NCI-H2171 (cell line): ENCODE measurements around the gene BOK.

Source experiments
- DNase-seq: peaks from one replicate; lab custom pipeline; 2025; lab: John Stamatoyannopoulos, UW

BOK gene

GRCh38 chr2:241538838-241539615 lies 19.5 kb upstream of the BOK start:
- DNase-seq: no peak

GRCh38 chr2:241539616-241540374 lies 18.8 kb upstream of the BOK start:
- no peak for DNase-seq

- no peak for DNase-seq
Observed at GRCh38 chr2:241540401-241540770, 18.2 kb upstream of the BOK start.

DNA sequence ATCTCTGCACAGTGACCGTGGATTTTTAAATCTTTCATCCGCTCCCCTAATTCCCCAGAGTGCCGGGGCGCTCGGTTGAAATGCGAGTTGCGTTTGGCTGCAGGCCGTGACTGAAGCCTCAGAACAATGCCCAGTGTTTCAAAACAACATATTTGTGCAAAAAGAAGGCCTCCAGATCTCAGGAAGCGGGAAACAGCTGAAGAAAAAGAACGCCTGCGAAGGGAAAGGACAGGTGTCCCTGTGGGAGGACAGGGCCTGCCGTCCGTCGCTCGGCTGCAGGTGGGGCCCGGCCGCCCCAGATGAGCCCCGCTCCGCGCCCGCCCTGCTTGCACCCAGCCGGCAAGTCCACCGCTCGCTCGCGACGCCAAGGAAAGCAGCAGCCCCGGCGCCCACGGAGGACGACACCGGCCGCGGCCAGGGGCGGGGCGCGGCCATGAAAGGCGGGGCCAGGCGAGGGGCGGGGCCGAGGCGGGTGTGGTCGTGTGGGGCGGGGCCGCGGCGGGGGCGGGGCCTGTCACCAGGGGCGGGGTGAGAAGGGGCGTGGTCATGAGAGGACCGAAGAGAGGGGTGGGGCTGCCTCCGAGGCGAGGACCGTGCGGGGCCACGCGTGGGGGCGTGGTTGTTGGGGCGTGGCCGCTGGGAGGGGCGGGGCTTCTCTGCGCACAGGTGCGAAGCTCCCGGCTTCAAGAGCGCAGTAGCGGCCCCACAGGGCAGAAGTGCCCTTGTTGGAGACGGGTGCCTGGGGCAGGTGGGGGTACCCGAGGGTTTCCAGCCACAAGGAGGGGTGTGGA lies 17.6 kb upstream of the BOK start:
- DNase-seq: peak; percentile 25

- DNase-seq: no peak
Observed at GRCh38 chr2:241541564-241542277, 16.8 kb upstream of the BOK start.

- DNase-seq: no peak
Observed at GRCh38 chr2:241542278-241542605, 16.3 kb upstream of the BOK start.

DNA sequence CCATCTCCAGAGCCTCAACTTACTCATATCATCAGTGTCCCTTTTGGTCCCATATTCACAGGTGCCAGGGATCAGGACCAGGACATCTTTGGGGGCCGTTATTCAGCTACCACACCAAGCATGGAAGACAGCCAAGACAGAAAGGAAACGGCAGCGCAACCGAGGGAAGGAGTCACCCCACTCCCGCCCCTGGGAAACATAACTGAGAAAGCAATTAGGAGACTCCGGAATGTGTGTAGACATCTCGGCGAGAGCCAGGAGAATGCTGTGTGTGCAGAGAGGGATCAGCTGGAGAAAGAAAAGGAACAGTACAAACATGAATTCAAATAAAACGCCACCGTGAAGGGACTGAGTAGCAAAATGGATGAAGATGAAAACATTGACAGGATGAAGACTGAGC lies 13.4 kb upstream of the BOK start:
- no peak for DNase-seq

- DNase-seq: no peak
Observed at GRCh38 chr2:241545523-241546473, 12.7 kb upstream of the BOK start.

DNA sequence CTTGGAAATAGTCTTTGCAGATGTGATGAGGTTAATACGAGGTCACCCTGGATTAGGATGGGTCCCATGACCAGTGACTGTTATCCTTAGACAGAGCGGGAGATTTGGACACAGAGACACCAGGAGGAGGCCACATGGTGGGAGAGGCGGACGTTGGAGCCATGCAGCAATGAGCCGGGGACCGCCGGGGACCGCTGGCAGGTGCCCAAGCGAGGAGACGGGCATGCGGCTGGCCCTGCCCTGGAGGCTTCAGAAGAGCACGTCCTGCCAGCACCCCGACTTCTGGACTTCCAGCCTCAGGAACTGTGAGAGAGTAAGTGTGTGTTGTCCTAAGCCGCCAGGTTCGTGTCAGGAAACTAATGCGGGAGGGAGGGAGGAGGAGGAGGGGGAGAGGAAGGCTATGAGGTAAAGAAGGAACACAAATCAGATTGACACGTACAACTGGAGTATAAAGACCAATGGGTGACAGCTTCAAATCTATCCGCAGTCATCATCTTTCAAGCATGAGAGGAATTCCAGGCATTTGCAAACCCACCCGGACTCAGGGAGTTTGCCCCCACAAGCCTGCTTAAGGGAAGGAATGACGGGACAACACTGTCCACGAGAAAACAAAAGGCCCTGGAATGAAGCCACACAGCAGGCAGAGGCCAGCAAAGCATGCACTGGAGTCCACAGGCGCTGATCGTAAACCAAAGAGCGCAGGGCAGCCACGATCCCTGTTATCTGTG lies 11.6 kb upstream of the BOK start:
- DNase-seq: no peak

GRCh38 chr2:241547781-241548450 lies 10.6 kb upstream of the BOK start:
- no peak for DNase-seq

GRCh38 chr2:241548451-241548835 lies 10.1 kb upstream of the BOK start:
- no peak for DNase-seq

DNA sequence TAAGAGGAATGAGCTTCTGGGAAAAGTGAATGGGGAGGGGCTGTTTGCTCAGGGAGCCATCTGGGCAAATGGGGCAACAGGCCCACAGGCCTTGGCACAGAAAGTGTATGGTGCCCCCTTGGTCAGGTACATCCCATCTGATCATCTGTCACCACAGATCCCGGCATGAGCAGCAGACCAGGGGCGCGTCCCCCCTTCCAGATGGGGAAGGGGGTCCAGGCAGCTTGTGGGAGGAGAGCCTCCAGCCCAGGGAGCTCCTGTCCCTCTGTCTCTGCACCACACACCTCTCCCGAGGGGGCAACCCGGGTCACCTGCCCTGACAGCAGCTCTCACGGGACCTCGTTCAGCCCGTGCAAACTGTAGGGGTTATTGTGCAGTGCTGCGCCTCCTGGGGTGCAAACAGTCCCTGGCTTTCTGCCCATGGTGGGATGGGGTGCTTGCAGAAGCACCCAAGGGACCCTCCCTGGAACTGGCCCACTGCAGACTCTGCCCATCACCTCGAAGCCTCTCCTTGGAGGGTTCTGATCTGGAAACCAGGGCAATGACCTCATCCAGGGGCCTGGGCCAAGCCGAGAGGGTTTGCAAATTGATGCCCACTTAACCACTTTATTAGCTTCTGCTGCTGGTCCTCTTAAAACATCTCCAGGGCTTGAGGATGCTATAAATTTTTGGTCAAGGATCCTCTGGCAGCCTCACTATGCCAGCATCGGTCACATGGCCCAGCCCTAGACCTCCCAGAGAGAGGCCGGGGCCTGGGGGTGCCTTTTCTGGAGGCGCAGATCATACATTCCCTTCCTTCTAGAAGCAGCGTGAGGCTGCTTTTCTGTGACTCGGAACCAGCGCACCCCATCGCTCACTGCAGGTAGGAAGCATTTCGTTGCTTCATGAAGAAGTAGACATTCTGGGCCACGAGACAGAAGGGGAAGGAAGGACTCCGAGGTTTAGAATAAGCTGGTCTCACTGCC lies 7.6 kb upstream of the BOK start:
- no peak for DNase-seq

DNA sequence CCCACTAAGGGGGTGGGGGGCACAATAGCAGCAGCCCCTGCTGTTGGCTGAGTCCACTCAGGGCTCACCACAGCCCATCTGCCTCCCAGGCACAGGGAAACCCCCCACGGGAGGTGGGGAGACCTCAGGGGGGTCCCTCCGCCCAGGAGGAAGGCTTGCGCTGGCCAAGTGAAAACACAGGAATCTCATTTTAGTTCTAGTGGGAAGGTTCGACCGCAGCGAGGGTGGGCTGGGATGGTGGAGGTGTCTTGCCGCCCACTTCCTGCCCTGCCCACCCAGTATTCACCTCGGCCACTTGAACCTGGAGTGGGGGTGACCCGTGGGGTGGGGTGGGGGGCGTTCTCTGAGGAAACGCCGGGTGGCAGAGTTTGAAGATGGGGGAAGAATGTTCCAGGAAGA lies 6.9 kb upstream of the BOK start:
- no peak for DNase-seq

GRCh38 chr2:241551998-241552737 lies 6.4 kb upstream of the BOK start:
- no peak for DNase-seq

DNA sequence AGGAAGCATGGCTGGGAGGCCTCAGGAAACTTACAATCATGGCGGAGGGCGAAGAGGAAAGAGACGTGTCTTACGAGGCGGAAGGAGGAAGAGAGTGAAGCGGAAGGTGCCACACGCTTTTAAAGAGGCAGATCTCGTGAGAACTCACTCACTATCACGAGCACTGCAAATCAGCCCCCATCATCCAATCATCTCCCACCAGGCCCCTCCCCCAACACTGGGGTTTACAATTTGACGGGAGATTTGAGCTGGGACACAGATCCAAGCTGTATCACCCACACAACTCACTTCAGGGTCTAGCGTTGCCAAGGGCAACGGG lies 5.1 kb upstream of the BOK start:
- DNase-seq: no peak

DNA sequence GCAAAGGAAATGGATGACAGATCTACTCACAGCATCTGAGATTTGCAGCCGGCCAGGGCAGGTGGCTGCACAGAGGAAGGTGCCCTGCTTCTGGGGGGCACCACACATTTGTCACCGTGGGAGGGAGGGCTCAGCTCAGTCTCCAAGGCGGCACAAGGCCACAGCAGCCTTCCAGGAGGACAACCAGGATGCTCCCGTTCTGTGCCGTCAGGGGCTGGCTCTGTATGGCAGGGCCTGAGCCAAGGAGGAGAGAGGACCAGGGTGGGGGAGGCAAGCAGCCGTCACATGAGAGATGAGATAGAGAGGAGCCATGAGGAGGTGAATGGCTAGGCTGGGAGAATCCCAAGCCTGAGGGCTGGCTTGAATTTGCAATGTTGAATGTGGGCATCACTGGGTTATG lies 4.6 kb upstream of the BOK start:
- DNase-seq: no peak

DNA sequence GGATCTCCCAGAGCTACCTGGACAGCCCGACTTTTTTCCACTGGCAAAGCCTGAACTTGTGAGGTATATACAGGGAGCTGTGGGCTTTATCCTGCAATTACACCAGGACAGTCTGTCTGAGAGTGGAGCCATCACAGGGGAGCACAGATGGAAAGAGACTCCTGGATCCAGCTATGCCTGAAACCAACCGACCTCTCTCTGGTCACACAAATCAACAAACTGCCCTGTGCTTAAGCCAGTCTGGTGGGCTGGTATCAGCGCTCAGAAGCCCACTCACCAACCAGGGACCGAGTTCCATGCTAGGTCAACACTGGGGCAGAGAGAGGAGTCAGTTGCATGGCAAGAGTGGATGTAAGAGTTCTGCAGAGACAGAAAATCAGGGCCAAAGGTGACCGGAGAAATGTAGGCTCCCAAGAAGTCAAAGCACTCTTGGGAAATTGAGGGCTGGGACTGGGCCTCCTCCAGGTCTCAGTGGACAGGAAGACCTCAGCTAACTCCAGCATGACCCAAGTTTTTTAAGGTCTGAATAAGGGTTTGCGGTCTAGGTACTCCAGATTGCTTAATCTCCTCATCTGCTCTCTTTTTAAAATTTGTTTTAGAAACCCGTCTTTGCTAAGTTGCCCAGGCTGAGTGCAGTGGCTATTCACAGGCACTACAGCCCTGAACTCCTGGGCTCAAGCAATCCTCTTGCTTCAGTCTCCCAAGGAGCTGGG lies 3.8 kb upstream of the BOK start:
- DNase-seq: no peak

- DNase-seq: no peak
Observed at GRCh38 chr2:241555711-241556110, 2.8 kb upstream of the BOK start.
